ENCODE results near the gene DOK5. TPM values are rescaled to one million over a fixed set of nuclear protein-coding genes. Genes with fewer than 3 reads are reported as not detected.

DOK5 gene
- total and polyA plus RNA-seq, 10 of the 15 experiments (the other 5 are each of a cell fraction or from before 2014, with no cell fraction given), result 0.03 TPM; not detected in 9

- no peak for TF ChIP-seq ZNF592 (IDR thresholded peaks at IDR 0.05)
Observed at GRCh38 chr20:54623991-54624569, 148.7 kb downstream of the DOK5 start (continued).

GRCh38 chr20:54624706-54625390, 149.5 kb downstream of the DOK5 start:
- in situ Hi-C loops (cut with MboI) (loop anchor here (25.0 kb wide), 2 partner anchors 663 to 1063 kb away; no protein-coding TSS in a partner anchor), intact Hi-C loops (cut with micrococcal nuclease; ENCODE audit: unreplicated experiment) (no loop called here)
- RAD21 ChIA-PET (ENCODE audit: unreplicated experiment), result no interaction called here
- H3K79me2 ChIP-seq (ENCODE audit: control insufficient read depth, insufficient read depth, low read length), result no peaks in the 10 kb centered on the region
- H2AFZ ChIP-seq (ENCODE audit: control insufficient read depth, low read depth, low read length), result no peak overlapping the region
- FAIRE-seq, result no peak
- POLR2A ChIA-PET, result no interaction called here
- H3K36me3 ChIP-seq (ENCODE audit: control insufficient read depth in 2 of 2, insufficient read depth in 2 of 2, low read length in 1 of 2), result no peaks in the 10 kb centered on the region
- no peaks in the 10 kb centered on the region; the same call in 2 of the 3 replicates for H3K9me3 ChIP-seq (replicated peaks; ENCODE audit: control insufficient read depth, insufficient read depth, low read length)
- no peak for ATAC-seq
- no peaks in the 10 kb centered on the region for H3K4me1 ChIP-seq (ENCODE audit: control insufficient read depth, insufficient read depth, low read length)
- no peak overlapping the region for H3K9ac ChIP-seq (ENCODE audit: control insufficient read depth, insufficient read depth, low read length)
- SMC1A ChIA-PET (ENCODE audit: uncharacterized antibody, unreplicated experiment), result no interaction called here
- no peak overlapping the region for H3K4me3 ChIP-seq
- BruUV-seq (replicated peaks), result no TSS peak
- H3K27ac ChIP-seq (ENCODE audit: control insufficient read depth, insufficient read depth), result no peak overlapping the region
- no peak for DNase-seq (ENCODE audit: low read depth, low spot score)
- H3K27me3 ChIP-seq (replicated peaks in 1 of 2; ENCODE audit: control insufficient read depth in 2 of 2, insufficient read depth in 2 of 2, low read length in 1 of 2), result peaks cover 2 to 3% of the 10 kb centered on the region in 2 experiments; a peak in 3 of 4 replicates
- CTCF ChIA-PET, result interaction anchor here (1.5 kb wide), 1 partner anchor 15 kb away, joined by 4 read pairs; no protein-coding TSS in a partner anchor
- 19% methylated on average over 7 of the region's 7 CpGs for WGBS (ENCODE audit: insufficient coverage, insufficient replicate concordance, low lambda C conversion rate, missing lambda C conversion rate)
- no peaks in the 10 kb centered on the region for H4K20me1 ChIP-seq (ENCODE audit: control insufficient read depth, insufficient read depth)
- H3K4me2 ChIP-seq (ENCODE audit: control insufficient read depth, insufficient read depth), result no peak overlapping the region
- TF ChIP-seq BCLAF1 (IDR thresholded peaks at IDR 0.05) (no peak), CREM (IDR thresholded peaks at IDR 0.05; ENCODE audit: low read depth) (no peak), HSF1 (IDR thresholded peaks at IDR 0.05; ENCODE audit: low read depth, low read length) (no peak), NKRF (conservative IDR thresholded peaks at IDR 0.05) (no peak), GABPA (IDR thresholded peaks at IDR 0.05; ENCODE audit: low read depth) (no peak), HCFC1 (IDR thresholded peaks at IDR 0.05; ENCODE audit: low read length) (no peak), SUPT20H (IDR thresholded peaks at IDR 0.05; ENCODE audit: borderline replicate concordance, control insufficient read depth, low read depth, low read length) (no peak), POLR2AphosphoS5 (IDR thresholded peaks at IDR 0.05; ENCODE audit: low read length) (no peak), MTA2 (IDR thresholded peaks at IDR 0.05; ENCODE audit: low read depth) (no peak)
